Bone marrow (tissue), 2 donors: ENCODE measurements around the gene ZNF136.

Experiments
- DNase-seq, 2 donors: peaks; one replicate each; lab custom pipeline; 2025; lab: John Stamatoyannopoulos, UW

The ZNF136 gene

GRCh38 chr19:12194827-12195731 is 32.2 kb downstream of the ZNF136 start:
- DNase-seq: no peak

DNA sequence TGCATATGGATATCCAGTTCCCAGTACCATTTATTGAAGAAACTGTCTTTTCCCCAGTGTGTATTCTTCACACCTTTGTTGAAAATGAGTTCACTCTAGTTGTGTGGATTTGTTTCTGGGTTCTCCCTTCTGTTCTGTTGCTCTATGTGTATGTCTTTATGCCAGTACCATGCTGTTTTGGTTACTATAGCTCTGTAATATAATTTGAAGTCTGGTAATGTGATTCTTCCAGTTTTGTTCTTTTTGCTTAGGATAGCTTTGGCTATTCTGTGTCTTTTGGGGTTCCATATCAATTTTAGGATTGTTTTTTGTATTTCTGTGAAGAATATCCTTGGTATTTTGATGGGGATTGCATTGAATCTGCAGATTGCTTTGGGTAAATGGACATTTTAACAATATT is 35.2 kb downstream of the ZNF136 start:
- no peak for DNase-seq

DNA sequence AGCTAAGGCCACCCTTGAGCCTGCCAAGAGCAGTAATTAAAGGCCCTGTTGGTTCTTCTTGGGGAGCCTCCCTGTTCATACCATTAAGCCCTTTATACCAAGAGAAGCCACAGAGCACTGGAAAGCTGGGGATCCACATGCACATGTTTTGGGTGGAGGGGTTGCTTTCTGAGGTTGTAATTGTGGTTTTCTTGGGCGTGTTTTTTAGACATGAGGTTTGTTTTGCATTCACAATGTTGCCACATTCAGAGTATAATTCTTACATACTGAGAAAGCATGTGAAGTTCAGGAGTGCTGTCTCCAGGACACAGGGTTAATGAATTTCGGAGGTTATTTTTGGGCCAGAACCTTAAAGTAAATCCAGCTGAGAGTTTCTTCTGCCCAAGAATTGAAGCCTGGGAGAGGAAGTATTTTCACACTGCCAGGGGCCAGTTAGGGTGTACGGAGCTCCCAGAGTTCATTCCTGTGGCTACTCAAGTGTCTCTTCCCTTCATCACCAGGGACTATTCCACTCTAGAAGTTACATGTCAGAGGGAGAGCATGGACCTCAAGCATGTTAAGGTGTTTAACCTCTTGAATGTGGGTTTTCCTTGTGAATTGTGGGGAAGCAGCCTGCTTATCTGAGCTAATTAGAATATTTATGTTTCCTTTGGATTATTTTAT is 37.0 kb downstream of the ZNF136 start:
- no peak for DNase-seq

DNA sequence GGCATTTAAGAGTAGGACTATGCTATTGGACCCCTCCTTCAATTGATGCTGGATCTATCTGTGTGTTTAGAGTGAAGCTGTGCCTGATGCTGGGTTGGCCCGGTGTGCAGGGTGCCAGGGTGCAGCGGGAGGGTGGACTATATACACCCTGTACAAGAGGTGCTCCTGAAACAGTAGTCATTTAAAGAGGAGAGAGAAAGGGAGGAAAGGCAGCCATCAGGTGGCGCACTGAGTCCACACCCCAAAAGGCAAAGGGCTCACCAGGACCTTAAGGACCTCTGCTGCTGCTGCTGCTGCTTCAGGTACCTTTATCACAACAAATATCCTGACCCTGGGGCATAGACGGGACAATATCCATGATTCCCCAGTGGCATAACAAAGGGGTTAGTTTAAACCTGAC is 39.4 kb downstream of the ZNF136 start:
- no peak for DNase-seq

GRCh38 chr19:12205296-12205695 is 42.4 kb downstream of the ZNF136 start:
- DNase-seq: no peak

DNA sequence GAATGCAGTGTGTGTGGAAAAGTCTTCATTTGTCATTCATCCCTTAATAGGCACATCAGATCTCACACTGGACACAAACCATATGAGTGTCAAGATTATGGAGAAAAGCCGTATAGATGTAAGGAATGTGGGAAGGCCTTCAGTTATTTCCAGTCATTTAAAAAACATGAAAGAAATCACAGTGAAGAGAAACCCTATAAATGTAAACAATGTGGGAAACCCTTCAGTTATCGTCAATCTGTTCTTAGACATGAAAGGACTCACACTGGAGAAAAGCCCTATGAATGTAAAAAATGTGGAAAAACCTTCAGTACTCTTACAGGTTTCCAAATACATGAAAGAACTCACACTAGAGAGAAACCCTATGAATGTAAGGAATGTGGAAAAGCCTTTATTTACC is 45.3 kb downstream of the ZNF136 start:
- no peak for DNase-seq

DNA sequence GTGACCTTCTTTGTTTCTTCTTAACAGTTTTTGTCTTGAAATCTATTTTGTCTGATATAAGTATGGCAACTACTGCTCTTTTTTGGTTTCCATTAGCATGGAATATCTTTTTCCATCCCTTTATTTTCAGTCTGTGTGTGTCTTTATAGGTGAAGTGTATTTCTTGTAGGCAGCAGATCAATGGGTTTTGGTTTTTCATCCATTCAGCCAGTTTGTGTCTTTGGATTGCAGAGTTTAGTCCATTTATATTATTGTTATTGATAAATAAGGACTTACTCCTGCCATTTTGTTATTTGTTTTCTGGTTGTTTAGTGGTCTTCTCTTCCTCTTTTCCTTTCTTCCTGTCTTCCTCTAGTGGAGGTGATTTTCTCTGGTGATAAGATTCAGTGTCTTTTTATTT is 54.4 kb downstream of the ZNF136 start:
- DNase-seq: no peak

DNA sequence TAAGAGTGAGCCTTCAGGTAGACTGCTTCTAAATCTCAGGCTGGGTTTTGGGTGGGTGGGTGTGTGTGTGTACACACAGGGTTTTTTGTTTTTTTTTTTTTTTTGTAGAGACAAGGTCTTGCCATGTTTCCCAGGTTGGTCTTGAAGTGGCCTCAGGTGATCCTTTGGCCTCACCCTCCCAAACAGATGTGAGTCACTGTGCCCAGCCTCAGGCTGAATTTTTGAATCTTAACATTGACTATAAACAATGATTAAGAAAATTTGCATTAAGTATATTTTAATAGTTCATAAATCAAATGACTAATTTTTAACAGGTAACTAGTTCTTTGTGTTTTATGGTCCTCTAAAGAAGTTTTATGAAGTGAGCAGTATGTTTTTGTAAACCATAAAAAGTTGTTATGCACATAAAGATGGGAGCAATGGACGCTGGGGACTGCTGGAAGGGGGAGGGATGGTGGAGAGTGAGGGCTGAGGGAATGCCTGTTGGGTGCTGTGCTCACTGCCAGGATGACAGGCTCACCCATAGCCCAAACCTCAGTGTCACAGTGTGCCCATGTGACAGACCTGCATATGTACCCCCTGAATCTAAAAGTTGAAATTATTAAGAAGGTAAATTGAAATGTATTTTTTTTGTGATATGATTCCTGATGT is 60.2 kb downstream of the ZNF136 start:
- DNase-seq: no peak

GRCh38 chr19:12224676-12225075 is 61.8 kb downstream of the ZNF136 start:
- no peak for DNase-seq

DNA sequence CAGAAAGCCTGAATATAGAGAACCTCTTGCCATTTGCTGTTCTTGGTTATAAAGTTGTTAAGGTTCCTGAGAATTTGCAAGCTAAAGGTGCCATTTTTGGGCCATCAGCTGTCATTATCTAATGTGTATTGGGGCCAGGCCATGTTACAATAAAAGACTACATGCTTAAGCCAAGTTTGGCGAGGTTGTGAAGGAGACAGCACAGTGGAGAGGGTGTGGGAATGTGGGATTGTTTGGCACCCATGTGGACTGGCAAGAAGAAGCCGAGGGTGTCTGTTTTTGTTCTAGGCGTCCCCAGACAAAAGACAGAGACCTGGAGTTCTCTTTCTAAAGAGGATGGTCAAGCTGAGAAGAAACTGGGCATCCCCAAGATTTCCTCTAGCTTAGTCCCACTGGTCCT is 67.1 kb downstream of the ZNF136 start:
- no peak for DNase-seq

- DNase-seq: no peak
Observed at GRCh38 chr19:12230751-12231733, 68.1 kb downstream of the ZNF136 start.

DNA sequence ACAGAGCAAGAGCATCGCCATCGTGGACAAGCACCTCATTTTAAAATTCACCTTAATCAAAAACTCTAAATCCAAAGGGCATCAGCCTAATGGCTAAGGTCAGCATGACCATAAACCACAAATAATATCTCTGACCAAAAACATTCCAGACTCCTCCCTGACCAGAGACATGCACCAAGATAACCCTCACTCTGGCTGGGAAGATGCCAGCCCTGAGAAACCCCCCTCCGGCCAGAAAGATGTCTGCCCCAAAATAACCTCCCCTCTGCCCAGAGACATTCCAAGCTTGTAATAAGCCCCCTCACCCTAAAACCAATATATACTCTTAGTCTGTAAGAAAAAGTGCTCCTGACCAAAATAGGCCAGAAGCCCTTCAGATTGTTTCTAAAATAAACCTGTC is 70.1 kb downstream of the ZNF136 start:
- no peak for DNase-seq

GRCh38 chr19:12237143-12237839 is 74.4 kb downstream of the ZNF136 start:
- no peak for DNase-seq
